ENCODE measurements around the gene RAMP2. TPM values are rescaled to one million over a fixed set of nuclear protein-coding genes. Genes with fewer than 3 reads are reported as not detected.

The RAMP2 gene
- total and polyA plus RNA-seq, 2 of the 13 experiments (the other 11 are each of a cell fraction or from before 2014, with no cell fraction given), result 1.4 to 5.2 TPM

- peak; percentile 85 for TF ChIP-seq SNAPC4 (CRISPR knock-in tag; IDR thresholded peaks at IDR 0.05)
- TF ChIP-seq JUN (CRISPR knock-in tag; IDR thresholded peaks at IDR 0.05), result peak; percentile 18; the same call in 1 of the 2 replicates
- peak; percentile 81 for TF ChIP-seq FOXA1 (IDR thresholded peaks at IDR 0.05)
- peak; percentile 100 for TF ChIP-seq FOXA1 (CRISPR knock-in tag; IDR thresholded peaks at IDR 0.05)
- TF ChIP-seq ZHX2 (IDR thresholded peaks at IDR 0.05; ENCODE audit: low read depth), result peak; percentile 39; the same call in 1 of the 2 replicates
- TF ChIP-seq ZHX2 (CRISPR knock-in tag; IDR thresholded peaks at IDR 0.05; ENCODE audit: borderline replicate concordance), result 0 out of 2 replicates have a peak, but pooled peaks have one; percentile 43
- peak; percentile 36; the same call in 1 of the 2 replicates for TF ChIP-seq DRAP1 (CRISPR knock-in tag; IDR thresholded peaks at IDR 0.05)
- peak; percentile 46; the same call in 1 of the 2 replicates for TF ChIP-seq MLX (CRISPR knock-in tag; IDR thresholded peaks at IDR 0.05)
- no peak for TF ChIP-seq HDAC6 (IDR thresholded peaks at IDR 0.05; ENCODE audit: low read depth, low read length)
- 0 out of 2 replicates have a peak, but pooled peaks have one; percentile 32 for TF ChIP-seq ZNF337 (CRISPR knock-in tag; IDR thresholded peaks at IDR 0.05; ENCODE audit: borderline replicate concordance, low read depth)
- TF ChIP-seq ZNF468 (CRISPR knock-in tag; IDR thresholded peaks at IDR 0.05), result 0 out of 2 replicates have a peak, but pooled peaks have one; percentile 65
- TF ChIP-seq ZFP1 (CRISPR knock-in tag; IDR thresholded peaks at IDR 0.05), result no peak
- TF ChIP-seq ZNF761 (CRISPR knock-in tag; conservative IDR thresholded peaks at IDR 0.05), result peak; percentile 94
Measured at GRCh38 chr17:42744806-42745617, 16.0 kb upstream of the RAMP2 start, which contains the start of gene EZH1 (continued).
